ENCODE data around the gene NME9. TPM values are rescaled to one million over a fixed set of nuclear protein-coding genes. Genes with fewer than 3 reads are reported as not detected.

NME9 gene
- total and polyA plus RNA-seq, 2 of the 4 experiments (the other 2 are of a cell fraction) = not detected

GRCh38 chr3:138300647-138301046 is 29.0 kb downstream of the NME9 start:
- no peak overlapping the region for H3K9ac ChIP-seq (ENCODE audit: low read depth, low read length)
- H3K27ac ChIP-seq (ENCODE audit: insufficient read depth, low read length) = no peak overlapping the region
- peaks cover 6% of the 10 kb centered on the region for H3K36me3 ChIP-seq (ENCODE audit: control insufficient read depth, insufficient read depth, low read length)
- H4K91ac ChIP-seq (ENCODE audit: insufficient read depth, low read depth, low read length) = no peak overlapping the region
- no peak overlapping the region for H3K56ac ChIP-seq (ENCODE audit: extremely low read depth, insufficient read depth, low read length)
- no peak overlapping the region for H2BK120ac ChIP-seq (ENCODE audit: low read depth, low read length)
- no peak overlapping the region for H3K4ac ChIP-seq (ENCODE audit: low read depth, low read length)
- H3K23ac ChIP-seq (ENCODE audit: low read depth, low read length) = no peak overlapping the region
- ChIA-PET POLR2A (ENCODE audit: unreplicated experiment) (no interaction called here), CTCF (no interaction called here)
- no peak for TF ChIP-seq FOS (IDR thresholded peaks at IDR 0.05; ENCODE audit: low read depth, low read length)
- TF ChIP-seq CTCF (conservative IDR thresholded peaks at IDR 0.05; ENCODE audit: low read depth, low read length) = no peak
- no peak for TF ChIP-seq CHD1 (IDR thresholded peaks at IDR 0.05; ENCODE audit: low read depth, low read length)
- no peak for TF ChIP-seq ELK1 (IDR thresholded peaks at IDR 0.05; ENCODE audit: borderline replicate concordance, low read depth, low read length)
- TF ChIP-seq CEBPB (IDR thresholded peaks at IDR 0.05; ENCODE audit: low read depth, low read length) = no peak
- TF ChIP-seq NFE2L2 (IDR thresholded peaks at IDR 0.05; ENCODE audit: low read depth, low read length) = no peak
- TF ChIP-seq BHLHE40 (IDR thresholded peaks at IDR 0.05; ENCODE audit: low read depth, low read length) = no peak
- no peak for TF ChIP-seq RFX5 (IDR thresholded peaks at IDR 0.05; ENCODE audit: low read depth, low read length)
- no peak for TF ChIP-seq RAD21 (IDR thresholded peaks at IDR 0.05; ENCODE audit: low read length)
- TF ChIP-seq SMC3 (IDR thresholded peaks at IDR 0.05; ENCODE audit: low read depth, low read length) = no peak
- no peak for TF ChIP-seq MXI1 (IDR thresholded peaks at IDR 0.05; ENCODE audit: borderline replicate concordance, low read depth, low read length)
- no peak for TF ChIP-seq RCOR1 (IDR thresholded peaks at IDR 0.05; ENCODE audit: insufficient replicate concordance, low read length)
- no peak for TF ChIP-seq POLR2A (IDR thresholded peaks at IDR 0.05; ENCODE audit: low read depth, low read length)
- TF ChIP-seq MAZ (IDR thresholded peaks at IDR 0.05; ENCODE audit: borderline replicate concordance, low read depth, low read length) = no peak
- no peaks in the 10 kb centered on the region for H4K20me1 ChIP-seq (ENCODE audit: insufficient read depth, low read length)
- ATAC-seq (ENCODE audit: low read depth) = no peak
- no peak overlapping the region for H3K4me2 ChIP-seq (ENCODE audit: low read depth, low read length)
- H3K18ac ChIP-seq (ENCODE audit: low read depth, low read length) = no peak overlapping the region
- no peak overlapping the region for H3K14ac ChIP-seq (replicated peaks; ENCODE audit: low read depth, low read length)
- no peak overlapping the region for H2AK5ac ChIP-seq (ENCODE audit: low read depth, low read length)
- H2BK20ac ChIP-seq (ENCODE audit: low read depth, low read length) = no peak overlapping the region
- intact Hi-C loops (cut with micrococcal nuclease) = no loop called here
- no peaks in the 10 kb centered on the region for H3K4me1 ChIP-seq (ENCODE audit: control insufficient read depth, insufficient read depth, low read length)
- no peaks in the 10 kb centered on the region for H3K27me3 ChIP-seq (ENCODE audit: control insufficient read depth, insufficient read depth, low read length)
- H3K4me3 ChIP-seq (ENCODE audit: insufficient read depth, low read depth, low read length) = no peak overlapping the region
- no TSS peak for BruUV-seq (replicated peaks)
- no peak overlapping the region for H2BK15ac ChIP-seq (ENCODE audit: low read depth, low read length)
- 77% methylated on average over 1 of the region's 2 CpGs; no CpG with 5 or more reads in 1 of the 2 experiments for WGBS, 2 experiments (ENCODE audit: extremely low coverage in 2 of 2, insufficient read length in 1 of 2)
- no peak overlapping the region for H2AK9ac ChIP-seq (replicated peaks; ENCODE audit: low read depth, low read length, poor library complexity)
- no peak overlapping the region for H2AFZ ChIP-seq (replicated peaks; ENCODE audit: low read length, poor library complexity)
- no peaks in the 10 kb centered on the region for H3K9me3 ChIP-seq (ENCODE audit: control insufficient read depth, insufficient read depth, low read length)
- in situ Hi-C loops (cut with MboI; ENCODE audit: low sequenced_read_pairs) = no loop called here
- peaks cover 2% of the 10 kb centered on the region; the same call in 1 of the 2 replicates for H3K9me1 ChIP-seq (ENCODE audit: insufficient read depth, low read length)
- H2BK5ac ChIP-seq (ENCODE audit: low read depth, low read length, poor library complexity, severe bottlenecking) = no peak overlapping the region
- H4K5ac ChIP-seq (ENCODE audit: low read depth, low read length) = no peak overlapping the region
- no peak overlapping the region for H4K8ac ChIP-seq (ENCODE audit: low read depth in 2 of 2, low read length in 2 of 2)
- dilution Hi-C loops (cut with HindIII; ENCODE audit: low sequenced_read_pairs, unreplicated experiment) = no loop called here
- no peaks in the 10 kb centered on the region for H3K79me1 ChIP-seq (ENCODE audit: low read depth in 1 of 2, low read length in 2 of 2)
- no peak for DNase-seq

Data from IMR-90 (cell line).